ENCODE measurements around the gene SAMSN1. TPM values are rescaled to one million over a fixed set of nuclear protein-coding genes. Genes with fewer than 3 reads are reported as not detected.
A peak's percentile ranks its signal among the peaks of the same experiment; 100 is the strongest.

The SAMSN1 gene
- total and polyA plus RNA-seq, 9 of the 15 experiments (the other 6 are each of a cell fraction or from before 2014, with no cell fraction given): 101 to 223 (median 159) TPM

DNA sequence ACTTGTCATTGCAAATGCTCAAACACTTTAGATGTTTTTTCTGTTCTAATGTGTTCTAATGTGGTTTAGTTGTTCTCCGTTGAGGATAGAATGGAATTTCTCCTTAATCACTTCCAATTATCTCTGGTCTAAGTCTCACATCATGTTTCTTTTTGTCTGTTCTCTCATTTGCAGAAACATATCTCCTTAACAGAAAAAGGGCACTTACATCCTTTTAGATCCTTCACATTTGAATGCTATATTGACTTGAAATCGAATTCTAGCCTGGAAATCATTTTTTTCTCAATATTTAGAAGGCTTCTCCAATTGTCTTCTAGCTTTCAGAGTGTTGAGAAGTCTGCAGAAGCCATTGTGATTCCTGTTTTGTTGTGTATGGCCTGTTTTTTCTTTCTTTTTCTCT lies 7.3 kb upstream of the SAMSN1 start:
- POLR2A ChIA-PET: no interaction called here
- no peaks in the 10 kb centered on the region for H3K9me3 ChIP-seq (replicated peaks; ENCODE audit: control insufficient read depth, insufficient read depth, low read depth, low read length)

More for the DNA sequence above, 7.3 kb upstream of the SAMSN1 start:
- FAIRE-seq (no peak), ATAC-seq (no peak), DNase-seq (ENCODE audit: extremely low read depth in 1 of 4, low spot score in 3 of 4) (no peak)
- no peak overlapping the region for H3K4me2 ChIP-seq (ENCODE audit: insufficient read depth, low read length)
- peak overlapping the region; percentile 40; the same call in 1 of the 2 replicates for H2AFZ ChIP-seq (ENCODE audit: low read depth, low read length)
- intact Hi-C loops (cut with micrococcal nuclease) (no loop called here), in situ Hi-C loops (cut with MboI) (no loop called here)
- CTCF ChIA-PET (ENCODE audit: low intra/inter-chr PET ratio): no interaction called here
- peaks cover 0 to 16% of the 10 kb centered on the region in 2 experiments; a peak in 2 of 5 replicates for H3K4me1 ChIP-seq (replicated peaks in 1 of 2; ENCODE audit: control insufficient read depth in 2 of 2, insufficient read depth in 2 of 2, low read length in 2 of 2)
- no peak overlapping the region for H3K27ac ChIP-seq (ENCODE audit: extremely low read depth, low read depth, low read length)
- no peak overlapping the region for H3K4me3 ChIP-seq
- no peak for TF ChIP-seq L3MBTL2 (IDR thresholded peaks at IDR 0.05)
- TF ChIP-seq ZNF165 (CRISPR knock-in tag; IDR thresholded peaks at IDR 0.05; ENCODE audit: borderline replicate concordance): no peak
- TF ChIP-seq CBX2 (IDR thresholded peaks at IDR 0.05; ENCODE audit: insufficient read depth, low read length, poor library complexity, severe bottlenecking): no peak
- TF ChIP-seq, protein P1, sequence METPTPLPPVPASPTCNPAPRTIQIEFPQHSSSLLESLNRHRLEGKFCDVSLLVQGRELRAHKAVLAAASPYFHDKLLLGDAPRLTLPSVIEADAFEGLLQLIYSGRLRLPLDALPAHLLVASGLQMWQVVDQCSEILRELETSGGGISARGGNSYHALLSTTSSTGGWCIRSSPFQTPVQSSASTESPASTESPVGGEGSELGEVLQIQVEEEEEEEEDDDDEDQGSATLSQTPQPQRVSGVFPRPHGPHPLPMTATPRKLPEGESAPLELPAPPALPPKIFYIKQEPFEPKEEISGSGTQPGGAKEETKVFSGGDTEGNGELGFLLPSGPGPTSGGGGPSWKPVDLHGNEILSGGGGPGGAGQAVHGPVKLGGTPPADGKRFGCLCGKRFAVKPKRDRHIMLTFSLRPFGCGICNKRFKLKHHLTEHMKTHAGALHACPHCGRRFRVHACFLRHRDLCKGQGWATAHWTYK (CRISPR knock-in tag; IDR thresholded peaks at IDR 0.05): no peak
- TF ChIP-seq, protein P2, sequence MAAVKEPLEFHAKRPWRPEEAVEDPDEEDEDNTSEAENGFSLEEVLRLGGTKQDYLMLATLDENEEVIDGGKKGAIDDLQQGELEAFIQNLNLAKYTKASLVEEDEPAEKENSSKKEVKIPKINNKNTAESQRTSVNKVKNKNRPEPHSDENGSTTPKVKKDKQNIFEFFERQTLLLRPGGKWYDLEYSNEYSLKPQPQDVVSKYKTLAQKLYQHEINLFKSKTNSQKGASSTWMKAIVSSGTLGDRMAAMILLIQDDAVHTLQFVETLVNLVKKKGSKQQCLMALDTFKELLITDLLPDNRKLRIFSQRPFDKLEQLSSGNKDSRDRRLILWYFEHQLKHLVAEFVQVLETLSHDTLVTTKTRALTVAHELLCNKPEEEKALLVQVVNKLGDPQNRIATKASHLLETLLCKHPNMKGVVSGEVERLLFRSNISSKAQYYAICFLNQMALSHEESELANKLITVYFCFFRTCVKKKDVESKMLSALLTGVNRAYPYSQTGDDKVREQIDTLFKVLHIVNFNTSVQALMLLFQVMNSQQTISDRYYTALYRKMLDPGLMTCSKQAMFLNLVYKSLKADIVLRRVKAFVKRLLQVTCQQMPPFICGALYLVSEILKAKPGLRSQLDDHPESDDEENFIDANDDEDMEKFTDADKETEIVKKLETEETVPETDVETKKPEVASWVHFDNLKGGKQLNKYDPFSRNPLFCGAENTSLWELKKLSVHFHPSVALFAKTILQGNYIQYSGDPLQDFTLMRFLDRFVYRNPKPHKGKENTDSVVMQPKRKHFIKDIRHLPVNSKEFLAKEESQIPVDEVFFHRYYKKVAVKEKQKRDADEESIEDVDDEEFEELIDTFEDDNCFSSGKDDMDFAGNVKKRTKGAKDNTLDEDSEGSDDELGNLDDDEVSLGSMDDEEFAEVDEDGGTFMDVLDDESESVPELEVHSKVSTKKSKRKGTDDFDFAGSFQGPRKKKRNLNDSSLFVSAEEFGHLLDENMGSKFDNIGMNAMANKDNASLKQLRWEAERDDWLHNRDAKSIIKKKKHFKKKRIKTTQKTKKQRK (IDR thresholded peaks at IDR 0.05; ENCODE audit: borderline replicate concordance, low read depth, low read length): no peak
- TF ChIP-seq ZNF77 (CRISPR knock-in tag; IDR thresholded peaks at IDR 0.05): no peak
- TF ChIP-seq, protein P3, sequence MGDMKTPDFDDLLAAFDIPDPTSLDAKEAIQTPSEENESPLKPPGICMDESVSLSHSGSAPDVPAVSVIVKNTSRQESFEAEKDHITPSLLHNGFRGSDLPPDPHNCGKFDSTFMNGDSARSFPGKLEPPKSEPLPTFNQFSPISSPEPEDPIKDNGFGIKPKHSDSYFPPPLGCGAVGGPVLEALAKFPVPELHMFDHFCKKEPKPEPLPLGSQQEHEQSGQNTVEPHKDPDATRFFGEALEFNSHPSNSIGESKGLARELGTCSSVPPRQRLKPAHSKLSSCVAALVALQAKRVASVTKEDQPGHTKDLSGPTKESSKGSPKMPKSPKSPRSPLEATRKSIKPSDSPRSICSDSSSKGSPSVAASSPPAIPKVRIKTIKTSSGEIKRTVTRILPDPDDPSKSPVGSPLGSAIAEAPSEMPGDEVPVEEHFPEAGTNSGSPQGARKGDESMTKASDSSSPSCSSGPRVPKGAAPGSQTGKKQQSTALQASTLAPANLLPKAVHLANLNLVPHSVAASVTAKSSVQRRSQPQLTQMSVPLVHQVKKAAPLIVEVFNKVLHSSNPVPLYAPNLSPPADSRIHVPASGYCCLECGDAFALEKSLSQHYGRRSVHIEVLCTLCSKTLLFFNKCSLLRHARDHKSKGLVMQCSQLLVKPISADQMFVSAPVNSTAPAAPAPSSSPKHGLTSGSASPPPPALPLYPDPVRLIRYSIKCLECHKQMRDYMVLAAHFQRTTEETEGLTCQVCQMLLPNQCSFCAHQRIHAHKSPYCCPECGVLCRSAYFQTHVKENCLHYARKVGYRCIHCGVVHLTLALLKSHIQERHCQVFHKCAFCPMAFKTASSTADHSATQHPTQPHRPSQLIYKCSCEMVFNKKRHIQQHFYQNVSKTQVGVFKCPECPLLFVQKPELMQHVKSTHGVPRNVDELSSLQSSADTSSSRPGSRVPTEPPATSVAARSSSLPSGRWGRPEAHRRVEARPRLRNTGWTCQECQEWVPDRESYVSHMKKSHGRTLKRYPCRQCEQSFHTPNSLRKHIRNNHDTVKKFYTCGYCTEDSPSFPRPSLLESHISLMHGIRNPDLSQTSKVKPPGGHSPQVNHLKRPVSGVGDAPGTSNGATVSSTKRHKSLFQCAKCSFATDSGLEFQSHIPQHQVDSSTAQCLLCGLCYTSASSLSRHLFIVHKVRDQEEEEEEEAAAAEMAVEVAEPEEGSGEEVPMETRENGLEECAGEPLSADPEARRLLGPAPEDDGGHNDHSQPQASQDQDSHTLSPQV (IDR thresholded peaks at IDR 0.05): no peak
- TF ChIP-seq SMARCA5 (IDR thresholded peaks at IDR 0.05): no peak
- TF ChIP-seq RBM15 (IDR thresholded peaks at IDR 0.05; ENCODE audit: insufficient read depth, low read length): no peak
- TF ChIP-seq, protein P4, sequence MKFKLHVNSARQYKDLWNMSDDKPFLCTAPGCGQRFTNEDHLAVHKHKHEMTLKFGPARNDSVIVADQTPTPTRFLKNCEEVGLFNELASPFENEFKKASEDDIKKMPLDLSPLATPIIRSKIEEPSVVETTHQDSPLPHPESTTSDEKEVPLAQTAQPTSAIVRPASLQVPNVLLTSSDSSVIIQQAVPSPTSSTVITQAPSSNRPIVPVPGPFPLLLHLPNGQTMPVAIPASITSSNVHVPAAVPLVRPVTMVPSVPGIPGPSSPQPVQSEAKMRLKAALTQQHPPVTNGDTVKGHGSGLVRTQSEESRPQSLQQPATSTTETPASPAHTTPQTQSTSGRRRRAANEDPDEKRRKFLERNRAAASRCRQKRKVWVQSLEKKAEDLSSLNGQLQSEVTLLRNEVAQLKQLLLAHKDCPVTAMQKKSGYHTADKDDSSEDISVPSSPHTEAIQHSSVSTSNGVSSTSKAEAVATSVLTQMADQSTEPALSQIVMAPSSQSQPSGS (CRISPR knock-in tag; IDR thresholded peaks at IDR 0.05): no peak
- no peak for TF ChIP-seq BACH1 (tag; IDR thresholded peaks at IDR 0.05)
- no peak for TF ChIP-seq ZNF184 (CRISPR knock-in tag; IDR thresholded peaks at IDR 0.05)
- TF ChIP-seq HMG20A (CRISPR knock-in tag; conservative IDR thresholded peaks at IDR 0.05): no peak
- TF ChIP-seq RHOXF2B (CRISPR knock-in tag; conservative IDR thresholded peaks at IDR 0.05): no peak
- no peaks in the 10 kb centered on the region for H3K36me3 ChIP-seq (ENCODE audit: control insufficient read depth, insufficient read depth, low read length)
- H3K27me3 ChIP-seq (ENCODE audit: control insufficient read depth in 2 of 2, insufficient read depth in 2 of 2, low read length in 2 of 2): no peaks in the 10 kb centered on the region
- H4K20me1 ChIP-seq (replicated peaks; ENCODE audit: control insufficient read depth, insufficient read depth, low read length): no peaks in the 10 kb centered on the region
- H3K79me2 ChIP-seq (ENCODE audit: control insufficient read depth, insufficient read depth, low read length): no peaks in the 10 kb centered on the region
- no peak overlapping the region for H3K9ac ChIP-seq (ENCODE audit: insufficient read depth in 1 of 2, low read depth in 2 of 2, low read length in 2 of 2)
- BruUV-seq (replicated peaks): no TSS peak
- WGBS (ENCODE audit: insufficient coverage, low coverage, missing lambda C conversion rate): 25% methylated on average over 2 of the region's 2 CpGs
- no peaks in the 10 kb centered on the region for H3K9me1 ChIP-seq (ENCODE audit: control insufficient read depth, insufficient read depth, low read length)

Data from K562 (cell line).